ENCODE results near the gene ERC2. TPM values are rescaled to one million over a fixed set of nuclear protein-coding genes. Genes with fewer than 3 reads are reported as not detected.

Gene ERC2
- total RNA-seq, 1 donor from 2014 or later = 7.4 TPM

DNA sequence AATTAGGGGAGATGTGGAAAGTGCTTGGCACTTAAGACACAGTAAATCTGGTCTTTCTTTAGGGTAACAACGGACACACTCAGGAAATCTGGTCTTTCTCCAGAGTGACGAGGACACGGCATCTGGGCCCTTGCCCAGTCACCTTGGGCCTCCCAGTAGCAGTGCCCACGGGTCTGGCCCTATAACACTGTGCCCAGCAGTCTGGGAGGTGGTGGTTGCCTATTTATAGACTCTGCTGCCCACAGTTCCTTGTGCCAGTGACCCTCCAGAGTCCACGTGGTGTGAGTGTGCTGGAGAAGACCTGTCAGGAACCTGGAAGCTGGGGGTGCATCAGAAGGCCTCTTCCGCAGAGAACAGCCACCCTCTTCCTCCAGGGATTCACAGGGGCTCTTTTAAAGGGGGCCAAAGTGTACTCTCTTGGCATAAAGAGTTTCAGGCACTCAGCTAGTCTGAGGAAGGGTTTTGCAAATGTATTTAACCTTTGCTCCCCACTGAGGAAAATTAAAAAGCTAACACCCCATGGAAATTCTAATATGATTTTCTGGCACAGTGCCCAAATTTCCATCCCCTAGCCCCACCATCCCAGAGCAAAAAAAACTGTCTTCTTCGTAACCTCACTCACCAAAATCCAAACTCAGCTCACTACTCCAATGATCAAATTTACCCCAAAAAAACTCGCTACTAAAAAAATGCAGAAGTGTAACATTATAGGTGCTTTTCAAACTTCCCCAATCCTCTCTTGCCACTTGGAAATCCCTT lies 996.6 kb downstream of the ERC2 start:
- Histone ChIP-seq H3K27me3 (ENCODE audit: insufficient read depth, low read length) (no peaks in the 10 kb centered on the region), H3K9me3 (ENCODE audit: insufficient read depth, low read depth, low read length) (no peaks in the 10 kb centered on the region), H3K9ac (ENCODE audit: low read length) (peak overlapping the region; percentile 31), H2AFZ (ENCODE audit: low read depth, low read length) (no peak overlapping the region), H3K4me2 (ENCODE audit: low read length) (no peak overlapping the region), H4K20me1 (ENCODE audit: insufficient read depth, low read length) (peaks cover 55% of the 10 kb centered on the region), H3K4me3 (ENCODE audit: insufficient read depth, low read depth, low read length) (peak overlapping the region; percentile 7), H3K36me3 (ENCODE audit: insufficient read depth, low read length) (peaks cover 65% of the 10 kb centered on the region), H3K79me2 (ENCODE audit: insufficient read depth, low read length) (peaks cover 78% of the 10 kb centered on the region), H3K4me1 (ENCODE audit: insufficient read depth, low read length) (peaks cover 55% of the 10 kb centered on the region), H3K27ac (ENCODE audit: low read depth, low read length) (peak overlapping the region; percentile 37)
- Mint-ChIP-seq H3K9me3 (ENCODE audit: unreplicated experiment) (no peaks in the 10 kb centered on the region), H3K27me3 (ENCODE audit: low read depth, unreplicated experiment) (peaks cover 10% of the 10 kb centered on the region), H3K36me3 (ENCODE audit: low read depth, unreplicated experiment) (peaks cover 36% of the 10 kb centered on the region), H3K4me3 (ENCODE audit: unreplicated experiment) (no peak overlapping the region), H3K4me1 (ENCODE audit: low read depth, unreplicated experiment) (peaks cover 35% of the 10 kb centered on the region), H3K27ac (ENCODE audit: unreplicated experiment) (no peak overlapping the region)
- FAIRE-seq (no peak), DNase-seq (ENCODE audit: low read depth) (no peak)
- TF ChIP-seq, protein P1, sequence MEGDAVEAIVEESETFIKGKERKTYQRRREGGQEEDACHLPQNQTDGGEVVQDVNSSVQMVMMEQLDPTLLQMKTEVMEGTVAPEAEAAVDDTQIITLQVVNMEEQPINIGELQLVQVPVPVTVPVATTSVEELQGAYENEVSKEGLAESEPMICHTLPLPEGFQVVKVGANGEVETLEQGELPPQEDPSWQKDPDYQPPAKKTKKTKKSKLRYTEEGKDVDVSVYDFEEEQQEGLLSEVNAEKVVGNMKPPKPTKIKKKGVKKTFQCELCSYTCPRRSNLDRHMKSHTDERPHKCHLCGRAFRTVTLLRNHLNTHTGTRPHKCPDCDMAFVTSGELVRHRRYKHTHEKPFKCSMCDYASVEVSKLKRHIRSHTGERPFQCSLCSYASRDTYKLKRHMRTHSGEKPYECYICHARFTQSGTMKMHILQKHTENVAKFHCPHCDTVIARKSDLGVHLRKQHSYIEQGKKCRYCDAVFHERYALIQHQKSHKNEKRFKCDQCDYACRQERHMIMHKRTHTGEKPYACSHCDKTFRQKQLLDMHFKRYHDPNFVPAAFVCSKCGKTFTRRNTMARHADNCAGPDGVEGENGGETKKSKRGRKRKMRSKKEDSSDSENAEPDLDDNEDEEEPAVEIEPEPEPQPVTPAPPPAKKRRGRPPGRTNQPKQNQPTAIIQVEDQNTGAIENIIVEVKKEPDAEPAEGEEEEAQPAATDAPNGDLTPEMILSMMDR (IDR thresholded peaks at IDR 0.05; ENCODE audit: insufficient read depth, low read depth, low read length) = no peak
- TF ChIP-seq EZH2 (IDR thresholded peaks at IDR 0.05; ENCODE audit: insufficient read depth, low read length) = no peak

DNA sequence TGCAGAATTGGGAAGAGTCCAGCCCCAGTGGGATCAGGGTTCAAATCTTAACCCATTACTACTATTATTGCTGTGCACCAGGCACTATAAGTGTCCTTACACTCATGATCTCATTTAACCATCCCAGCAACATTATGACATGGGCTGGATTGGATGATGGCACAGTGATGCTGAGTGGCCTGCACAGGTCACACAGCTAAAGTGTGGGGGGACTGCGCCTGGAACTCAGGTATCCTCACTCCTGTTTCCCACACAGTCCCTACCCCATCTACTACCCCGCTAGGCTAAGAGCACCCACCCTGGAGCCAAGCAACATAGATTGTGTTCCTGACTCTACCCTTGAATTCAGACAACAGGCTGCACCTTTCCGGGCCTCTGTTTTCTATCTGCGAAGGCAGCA lies 997.2 kb downstream of the ERC2 start:
- Mint-ChIP-seq H3K36me3 (ENCODE audit: low read depth, unreplicated experiment) (peaks cover 30% of the 10 kb centered on the region), H3K27ac (ENCODE audit: unreplicated experiment) (no peak overlapping the region), H3K4me1 (ENCODE audit: low read depth, unreplicated experiment) (peaks cover 31% of the 10 kb centered on the region), H3K4me3 (ENCODE audit: unreplicated experiment) (no peak overlapping the region), H3K9me3 (ENCODE audit: unreplicated experiment) (no peaks in the 10 kb centered on the region), H3K27me3 (ENCODE audit: low read depth, unreplicated experiment) (peaks cover 10% of the 10 kb centered on the region)
- Histone ChIP-seq H3K4me2 (ENCODE audit: low read length) (no peak overlapping the region), H2AFZ (ENCODE audit: low read depth, low read length) (no peak overlapping the region), H3K79me2 (ENCODE audit: insufficient read depth, low read length) (peaks cover 73% of the 10 kb centered on the region), H4K20me1 (ENCODE audit: insufficient read depth, low read length) (peaks cover 51% of the 10 kb centered on the region), H3K4me1 (ENCODE audit: insufficient read depth, low read length) (peaks cover 51% of the 10 kb centered on the region), H3K27ac (ENCODE audit: low read depth, low read length) (peak overlapping the region; percentile 9), H3K27me3 (ENCODE audit: insufficient read depth, low read length) (no peaks in the 10 kb centered on the region), H3K36me3 (ENCODE audit: insufficient read depth, low read length) (peaks cover 62% of the 10 kb centered on the region), H3K4me3 (ENCODE audit: insufficient read depth, low read depth, low read length) (no peak overlapping the region), H3K9ac (ENCODE audit: low read length) (peak overlapping the region; percentile 31), H3K9me3 (ENCODE audit: insufficient read depth, low read depth, low read length) (no peaks in the 10 kb centered on the region)
- TF ChIP-seq, protein P1 (IDR thresholded peaks at IDR 0.05; ENCODE audit: insufficient read depth, low read depth, low read length) = no peak
- TF ChIP-seq EZH2 (IDR thresholded peaks at IDR 0.05; ENCODE audit: insufficient read depth, low read length) = no peak
- FAIRE-seq (no peak), DNase-seq (ENCODE audit: low read depth) (no peak)

DNA sequence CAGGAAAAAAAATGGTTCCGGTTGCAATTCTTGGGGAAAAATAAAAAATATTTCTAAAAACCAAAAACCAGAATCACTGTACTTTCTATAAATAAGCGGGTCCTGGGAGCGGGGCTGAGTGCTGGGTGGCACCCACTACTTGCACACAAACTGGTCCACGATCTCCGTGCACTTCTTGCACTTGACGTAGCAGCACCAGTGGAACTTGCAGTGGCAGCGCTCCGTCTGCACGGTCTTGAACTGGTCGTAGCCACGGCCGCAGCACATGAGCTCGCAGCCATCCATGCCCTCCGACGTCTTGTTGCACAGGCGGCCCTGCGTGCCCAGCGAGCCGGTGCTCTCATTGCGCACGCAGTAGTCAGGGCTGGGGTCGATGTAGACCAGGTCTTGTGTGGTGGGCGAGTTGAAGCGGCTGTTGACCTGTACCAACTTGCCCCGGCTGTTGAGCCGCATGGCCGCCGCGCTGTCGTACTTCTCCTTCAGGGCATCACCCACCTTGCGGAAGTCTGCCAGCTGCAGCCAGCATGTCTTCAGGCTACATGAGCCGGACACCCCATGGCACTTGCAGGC lies 998.2 kb downstream of the ERC2 start:
- no peak overlapping the region for H2AFZ ChIP-seq (ENCODE audit: low read depth, low read length)
- Mint-ChIP-seq H3K9me3 (ENCODE audit: unreplicated experiment) (no peaks in the 10 kb centered on the region), H3K4me1 (ENCODE audit: low read depth, unreplicated experiment) (peaks cover 27% of the 10 kb centered on the region), H3K27me3 (ENCODE audit: low read depth, unreplicated experiment) (peaks cover 10% of the 10 kb centered on the region), H3K4me3 (ENCODE audit: unreplicated experiment) (no peak overlapping the region), H3K36me3 (ENCODE audit: low read depth, unreplicated experiment) (peaks cover 27% of the 10 kb centered on the region), H3K27ac (ENCODE audit: unreplicated experiment) (no peak overlapping the region)
- H4K20me1 ChIP-seq (ENCODE audit: insufficient read depth, low read length) = peaks cover 42% of the 10 kb centered on the region
- no peak overlapping the region for H3K27ac ChIP-seq (ENCODE audit: low read depth, low read length)
- H3K4me2 ChIP-seq (ENCODE audit: low read length) = no peak overlapping the region
- peaks cover 62% of the 10 kb centered on the region for H3K79me2 ChIP-seq (ENCODE audit: insufficient read depth, low read length)
- H3K4me3 ChIP-seq (ENCODE audit: insufficient read depth, low read depth, low read length) = no peak overlapping the region
- DNase-seq (ENCODE audit: low read depth) (no peak), FAIRE-seq (no peak)
- H3K36me3 ChIP-seq (ENCODE audit: insufficient read depth, low read length) = peaks cover 65% of the 10 kb centered on the region
- H3K9me3 ChIP-seq (ENCODE audit: insufficient read depth, low read depth, low read length) = no peaks in the 10 kb centered on the region
- H3K27me3 ChIP-seq (ENCODE audit: insufficient read depth, low read length) = no peaks in the 10 kb centered on the region
- TF ChIP-seq, protein P1 (IDR thresholded peaks at IDR 0.05; ENCODE audit: insufficient read depth, low read depth, low read length) = no peak
- no peak for TF ChIP-seq EZH2 (IDR thresholded peaks at IDR 0.05; ENCODE audit: insufficient read depth, low read length)
- H3K4me1 ChIP-seq (ENCODE audit: insufficient read depth, low read length) = peaks cover 45% of the 10 kb centered on the region
- H3K9ac ChIP-seq (ENCODE audit: low read length) = no peak overlapping the region

Data from astrocyte (in vitro differentiated cells and primary cell).